SK-N-SH treated with all-trans-retinoic acid at 6 μM for 48 hours (cell line): Measurements from ENCODE around the gene UGT1A10.
A peak's percentile ranks its signal among the peaks of the same experiment; 100 is the strongest.

Experiments used
- ATAC-seq: fragments of 200-7000 bp; cut with Tn5 transposase; 3 replicates; pipeline ENCODE4 v1.9.1; 2020; ENCODE audit warnings: mild to moderate bottlenecking, moderate library complexity
- ARNTL ChIP-seq: fragments of 450-650 bp; formaldehyde crosslinking; IDR thresholded peaks from 2 replicates; pipeline ENCODE4 v1.5.0; 2020; ENCODE audit warnings: low read depth, mild to moderate bottlenecking, moderate library complexity, borderline replicate concordance
- BACH2 ChIP-seq: fragments of 250-450 bp; sonication (Bioruptor Pico); IDR thresholded peaks from 2 replicates; pipeline ENCODE4 v1.9.0; 2021; ENCODE audit warnings: mild to moderate bottlenecking, borderline replicate concordance
- CREB5 ChIP-seq: fragments of 250-450 bp; sonication (Bioruptor Pico); IDR thresholded peaks from 2 replicates; pipeline ENCODE4 v1.5.1; 2020; ENCODE audit warnings: low read depth, mild to moderate bottlenecking, moderate library complexity
- CSDC2 ChIP-seq: fragments of 250-450 bp; sonication (Bioruptor Pico); IDR thresholded peaks from 2 replicates; pipeline ENCODE4 v1.5.0; 2020; ENCODE audit warnings: mild to moderate bottlenecking, moderate library complexity
- GLIS3 ChIP-seq: fragments of 250-450 bp; sonication (Bioruptor Pico); IDR thresholded peaks from 2 replicates; pipeline ENCODE4 v1.5.0; 2020; ENCODE audit warnings: mild to moderate bottlenecking, moderate library complexity
- ISL1 ChIP-seq: fragments of 250-450 bp; sonication (Bioruptor Pico); IDR thresholded peaks from 2 replicates; pipeline ENCODE4 v2.1.2; 2022; ENCODE audit warnings: mild to moderate bottlenecking, moderate library complexity
- OSR1 ChIP-seq: fragments of 250-450 bp; sonication (Bioruptor Pico); IDR thresholded peaks from 2 replicates; pipeline ENCODE4 v1.8.0; 2022; ENCODE audit warnings: moderate library complexity, mild to moderate bottlenecking, inconsistent platforms
- PATZ1 ChIP-seq: fragments of 250-450 bp; sonication (Bioruptor Pico); IDR thresholded peaks from 2 replicates; pipeline ENCODE4 v1.8.0; 2020; ENCODE audit warnings: mild to moderate bottlenecking, moderate library complexity, borderline replicate concordance
- PPARA ChIP-seq: fragments of 250-450 bp; sonication (Bioruptor Pico); IDR thresholded peaks from 2 replicates; pipeline ENCODE4 v1.5.0; 2020; ENCODE audit warnings: mild to moderate bottlenecking, borderline replicate concordance
- RARB ChIP-seq: fragments of 250-450 bp; sonication (Bioruptor Pico); IDR thresholded peaks from 2 replicates; pipeline ENCODE4 v1.8.0; 2021; ENCODE audit warnings: mild to moderate bottlenecking, moderate library complexity
- TOX ChIP-seq: fragments of 250-450 bp; sonication (Bioruptor Pico); IDR thresholded peaks from 2 replicates; pipeline ENCODE4 v1.8.0; 2021; ENCODE audit warnings: mild to moderate bottlenecking, moderate library complexity, borderline replicate concordance
- TSHZ2 ChIP-seq: fragments of 250-450 bp; sonication (Bioruptor Pico); IDR thresholded peaks from 2 replicates; pipeline ENCODE4 v1.5.0; 2020; ENCODE audit warnings: mild to moderate bottlenecking, moderate library complexity
- ZC3H10 ChIP-seq: fragments of 250-450 bp; sonication (Bioruptor Pico); IDR thresholded peaks from 2 replicates; pipeline ENCODE4 v1.5.1; 2021; ENCODE audit warnings: mild to moderate bottlenecking, moderate library complexity
- ZFP3 ChIP-seq: fragments of 250-450 bp; sonication (Bioruptor Pico); IDR thresholded peaks from 2 replicates; pipeline ENCODE4 v1.5.0; 2020; ENCODE audit warnings: mild to moderate bottlenecking, moderate library complexity
- ZFP30 ChIP-seq: fragments of 450-650 bp; formaldehyde crosslinking; IDR thresholded peaks from 2 replicates; pipeline ENCODE4 v1.5.0; 2022; ENCODE audit warnings: mild to moderate bottlenecking, moderate library complexity
- ZNF565 ChIP-seq: fragments of 450-650 bp; formaldehyde crosslinking; conservative IDR thresholded peaks from 2 replicates; pipeline ENCODE4 v1.5.0; 2020; ENCODE audit warnings: low read depth, mild to moderate bottlenecking, moderate library complexity
- ZNF70 ChIP-seq: fragments of 450-650 bp; formaldehyde crosslinking; IDR thresholded peaks from 2 replicates; pipeline ENCODE4 v1.5.0; 2020; ENCODE audit warnings: mild to moderate bottlenecking, moderate library complexity
- ZNF8 ChIP-seq: fragments of 450-650 bp; formaldehyde crosslinking; IDR thresholded peaks from 2 replicates; pipeline ENCODE4 v1.5.0; 2020; ENCODE audit warnings: mild to moderate bottlenecking, moderate library complexity
- TF ChIP-seq, protein P1 (sequence below): fragments of 250-450 bp; sonication (Bioruptor Pico); IDR thresholded peaks from 2 replicates; pipeline ENCODE4 v1.8.0; 2021; ENCODE audit warnings: low read depth, mild to moderate bottlenecking, moderate library complexity, borderline replicate concordance
- TF ChIP-seq, protein P2 (sequence below): fragments of 250-450 bp; sonication (Bioruptor Pico); IDR thresholded peaks from 2 replicates; pipeline ENCODE4 v1.5.1; 2021; ENCODE audit warnings: mild to moderate bottlenecking, moderate library complexity

UGT1A10 gene

DNA sequence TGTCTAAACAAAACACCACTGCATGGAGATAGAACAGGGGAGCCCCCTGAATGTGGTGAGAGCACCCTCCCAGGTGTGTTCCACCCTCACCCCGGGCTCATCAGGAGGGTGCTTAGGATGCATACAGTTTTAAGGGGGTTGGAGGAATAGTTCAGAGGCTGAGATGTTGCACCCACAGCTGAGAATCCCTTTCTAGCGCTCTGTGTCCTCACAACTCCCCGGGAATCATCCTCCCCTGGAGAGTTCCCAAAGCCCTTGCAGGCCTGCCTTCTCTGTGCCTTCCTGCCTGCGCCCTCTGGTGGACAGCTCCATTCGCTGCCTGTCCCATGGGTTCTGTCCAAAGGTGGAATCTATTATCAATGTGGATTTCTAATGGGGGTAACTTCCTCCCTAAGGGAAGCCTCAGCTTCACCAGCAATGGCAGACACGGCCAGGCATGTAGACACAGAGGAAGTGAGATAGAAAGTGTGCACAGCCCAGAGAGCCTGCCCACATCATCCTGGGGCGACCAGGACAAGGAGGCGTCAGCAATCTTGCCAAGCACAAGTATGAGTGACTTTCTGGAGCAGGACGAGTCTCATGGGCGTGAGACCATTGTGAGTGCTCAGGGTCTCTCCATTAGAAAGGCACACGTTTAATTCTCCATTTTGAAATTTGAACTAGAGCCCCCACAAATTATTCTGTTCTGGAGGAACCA is 75.2 kb downstream of the UGT1A10 start:
- TF ChIP-seq ZNF565 (CRISPR knock-in tag) (no peak), ZC3H10 (CRISPR knock-in tag) (no peak), RARB (no peak), GLIS3 (CRISPR knock-in tag) (no peak), ZFP30 (no peak), OSR1 (no peak), ARNTL (no peak), TOX (no peak), CSDC2 (CRISPR knock-in tag) (no peak), TSHZ2 (no peak), ZFP3 (CRISPR knock-in tag) (no peak), PATZ1 (CRISPR knock-in tag) (no peak), PPARA (CRISPR knock-in tag) (no peak), ZNF70 (CRISPR knock-in tag) (no peak), BACH2 (CRISPR knock-in tag) (no peak), ZNF8 (CRISPR knock-in tag) (no peak)
- TF ChIP-seq, protein P1, sequence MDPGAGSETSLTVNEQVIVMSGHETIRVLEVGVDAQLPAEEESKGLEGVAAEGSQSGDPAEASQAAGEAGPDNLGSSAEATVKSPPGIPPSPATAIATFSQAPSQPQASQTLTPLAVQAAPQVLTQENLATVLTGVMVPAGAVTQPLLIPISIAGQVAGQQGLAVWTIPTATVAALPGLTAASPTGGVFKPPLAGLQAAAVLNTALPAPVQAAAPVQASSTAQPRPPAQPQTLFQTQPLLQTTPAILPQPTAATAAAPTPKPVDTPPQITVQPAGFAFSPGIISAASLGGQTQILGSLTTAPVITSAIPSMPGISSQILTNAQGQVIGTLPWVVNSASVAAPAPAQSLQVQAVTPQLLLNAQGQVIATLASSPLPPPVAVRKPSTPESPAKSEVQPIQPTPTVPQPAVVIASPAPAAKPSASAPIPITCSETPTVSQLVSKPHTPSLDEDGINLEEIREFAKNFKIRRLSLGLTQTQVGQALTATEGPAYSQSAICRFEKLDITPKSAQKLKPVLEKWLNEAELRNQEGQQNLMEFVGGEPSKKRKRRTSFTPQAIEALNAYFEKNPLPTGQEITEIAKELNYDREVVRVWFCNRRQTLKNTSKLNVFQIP, result no peak
- TF ChIP-seq, protein P2, sequence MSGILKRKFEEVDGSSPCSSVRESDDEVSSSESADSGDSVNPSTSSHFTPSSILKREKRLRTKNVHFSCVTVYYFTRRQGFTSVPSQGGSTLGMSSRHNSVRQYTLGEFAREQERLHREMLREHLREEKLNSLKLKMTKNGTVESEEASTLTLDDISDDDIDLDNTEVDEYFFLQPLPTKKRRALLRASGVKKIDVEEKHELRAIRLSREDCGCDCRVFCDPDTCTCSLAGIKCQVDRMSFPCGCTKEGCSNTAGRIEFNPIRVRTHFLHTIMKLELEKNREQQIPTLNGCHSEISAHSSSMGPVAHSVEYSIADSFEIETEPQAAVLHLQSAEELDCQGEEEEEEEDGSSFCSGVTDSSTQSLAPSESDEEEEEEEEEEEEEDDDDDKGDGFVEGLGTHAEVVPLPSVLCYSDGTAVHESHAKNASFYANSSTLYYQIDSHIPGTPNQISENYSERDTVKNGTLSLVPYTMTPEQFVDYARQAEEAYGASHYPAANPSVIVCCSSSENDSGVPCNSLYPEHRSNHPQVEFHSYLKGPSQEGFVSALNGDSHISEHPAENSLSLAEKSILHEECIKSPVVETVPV (CRISPR knock-in tag), result no peak
- TF ChIP-seq, all 23 proteins: peak for 0
- ATAC-seq, result peak; percentile 99

DNA sequence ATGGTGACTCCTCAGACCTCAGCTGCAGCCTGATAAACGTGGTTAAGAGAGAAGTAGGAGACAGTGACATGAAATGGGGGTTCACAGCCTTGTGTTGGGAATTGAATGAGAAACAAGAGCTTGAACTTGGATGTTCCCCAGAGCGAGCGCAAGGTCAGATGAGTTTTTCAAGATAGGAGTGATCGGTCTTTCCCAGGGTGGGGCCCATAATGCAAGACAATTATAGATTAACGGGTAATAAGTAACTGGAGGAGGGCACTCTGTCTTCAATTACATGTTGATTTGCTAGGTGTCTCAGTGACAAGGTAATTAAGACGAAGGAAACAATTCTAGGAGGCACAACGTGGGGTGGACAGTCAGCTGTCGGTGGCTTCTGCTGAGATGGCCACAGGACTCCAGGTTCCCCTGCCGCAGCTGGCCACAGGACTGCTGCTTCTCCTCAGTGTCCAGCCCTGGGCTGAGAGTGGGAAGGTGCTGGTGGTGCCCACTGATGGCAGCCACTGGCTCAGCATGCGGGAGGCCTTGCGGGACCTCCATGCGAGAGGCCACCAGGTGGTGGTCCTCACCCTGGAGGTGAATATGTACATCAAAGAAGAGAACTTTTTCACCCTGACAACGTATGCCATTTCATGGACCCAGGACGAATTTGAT is 76.5 kb downstream of the UGT1A10 start, which contains the start of gene UGT1A5:
Gene UGT1A5, plus strand, starts transcription at position 297 of the 651 bp plus-strand sequence. Its CDS starts 85 bp downstream, at position 382.
- ATAC-seq, result no peak
- no peak for TF ChIP-seq CSDC2 (CRISPR knock-in tag)
- no peak for TF ChIP-seq OSR1
- TF ChIP-seq ISL1, result no peak
- no peak for TF ChIP-seq TSHZ2
- TF ChIP-seq, protein P2 (CRISPR knock-in tag), result no peak
- TF ChIP-seq ZFP30, result no peak
- no peak for TF ChIP-seq ZFP3 (CRISPR knock-in tag)
- TF ChIP-seq GLIS3 (CRISPR knock-in tag), result no peak
- TF ChIP-seq CREB5 (CRISPR knock-in tag), result no peak
